ENCODE data around the gene DNAH8. TPM values are rescaled to one million over a fixed set of nuclear protein-coding genes. Genes with fewer than 3 reads are reported as not detected.

DNAH8 gene
- total RNA-seq, 1 experiment from 2014 or later = not detected

DNA sequence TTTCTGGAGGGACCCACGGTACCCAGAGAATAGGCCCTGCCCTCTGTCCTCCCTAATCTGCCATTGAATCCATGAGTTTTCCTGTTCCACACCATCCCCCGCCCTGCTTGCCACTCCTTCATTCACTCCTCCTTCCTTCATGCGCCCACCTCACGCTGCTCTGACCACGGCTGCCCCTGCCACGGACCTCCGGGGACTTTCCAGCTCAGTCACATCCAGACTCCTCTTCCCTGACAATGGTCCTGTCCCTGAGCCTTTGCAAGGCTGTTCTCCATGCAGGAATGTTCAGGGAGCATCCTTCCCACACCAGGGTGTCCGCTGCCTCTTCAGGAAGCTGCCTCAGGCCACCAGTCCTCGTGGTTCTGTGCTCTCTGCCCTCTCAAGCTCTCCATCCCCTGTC is 359.4 kb downstream of the DNAH8 start:
- Histone ChIP-seq H3K27me3 (ENCODE audit: insufficient read depth, low read length) (peaks cover 8% of the 10 kb centered on the region; the same call in 1 of the 2 replicates), H3K9me3 (ENCODE audit: control insufficient read depth in 1 of 2, insufficient read depth in 1 of 2, low read depth in 1 of 2, low read length in 2 of 2) (no peaks in the 10 kb centered on the region; a peak in 1 of 4 replicates), H3K4me2 (ENCODE audit: low read length) (no peak overlapping the region), H4K20me1 (ENCODE audit: insufficient read depth) (no peaks in the 10 kb centered on the region; the same call in 1 of the 2 replicates), H2AFZ (ENCODE audit: low read depth, low read length, poor library complexity, severe bottlenecking) (no peak overlapping the region), H3K27ac (ENCODE audit: low read depth, low read length) (no peak overlapping the region), H3K79me2 (ENCODE audit: insufficient read depth, low read length) (no peaks in the 10 kb centered on the region), H3K9ac (ENCODE audit: low read length) (no peak overlapping the region), H3K36me3 (ENCODE audit: control insufficient read depth in 1 of 2, insufficient read depth in 2 of 2, low read length in 2 of 2) (no peaks in the 10 kb centered on the region), H3K4me3 (replicated peaks in 1 of 2; ENCODE audit: low read depth in 1 of 2, low read length in 2 of 2) (no peak overlapping the region), H3K9me2 (ENCODE audit: insufficient read depth) (no peaks in the 10 kb centered on the region), H3K4me1 (ENCODE audit: control insufficient read depth in 1 of 2, insufficient read depth in 2 of 2, low read length in 2 of 2) (no peaks in the 10 kb centered on the region)
- RAD21 ChIA-PET (ENCODE audit: low non-redundant PET in 1 of 2, low total read pairs in 2 of 2, uncharacterized antibody in 2 of 2, unreplicated experiment in 2 of 2) = no interaction called here
- POLR2A ChIA-PET = no interaction called here
- BruUV-seq (replicated peaks) = no TSS peak
- intact Hi-C loops (cut with micrococcal nuclease) = no loop called here
- ATAC-seq (no peak), DNase-seq (ENCODE audit: low read depth, low spot score) (no peak)
- CTCF ChIA-PET = no interaction called here
- TF ChIP-seq, protein P1, sequence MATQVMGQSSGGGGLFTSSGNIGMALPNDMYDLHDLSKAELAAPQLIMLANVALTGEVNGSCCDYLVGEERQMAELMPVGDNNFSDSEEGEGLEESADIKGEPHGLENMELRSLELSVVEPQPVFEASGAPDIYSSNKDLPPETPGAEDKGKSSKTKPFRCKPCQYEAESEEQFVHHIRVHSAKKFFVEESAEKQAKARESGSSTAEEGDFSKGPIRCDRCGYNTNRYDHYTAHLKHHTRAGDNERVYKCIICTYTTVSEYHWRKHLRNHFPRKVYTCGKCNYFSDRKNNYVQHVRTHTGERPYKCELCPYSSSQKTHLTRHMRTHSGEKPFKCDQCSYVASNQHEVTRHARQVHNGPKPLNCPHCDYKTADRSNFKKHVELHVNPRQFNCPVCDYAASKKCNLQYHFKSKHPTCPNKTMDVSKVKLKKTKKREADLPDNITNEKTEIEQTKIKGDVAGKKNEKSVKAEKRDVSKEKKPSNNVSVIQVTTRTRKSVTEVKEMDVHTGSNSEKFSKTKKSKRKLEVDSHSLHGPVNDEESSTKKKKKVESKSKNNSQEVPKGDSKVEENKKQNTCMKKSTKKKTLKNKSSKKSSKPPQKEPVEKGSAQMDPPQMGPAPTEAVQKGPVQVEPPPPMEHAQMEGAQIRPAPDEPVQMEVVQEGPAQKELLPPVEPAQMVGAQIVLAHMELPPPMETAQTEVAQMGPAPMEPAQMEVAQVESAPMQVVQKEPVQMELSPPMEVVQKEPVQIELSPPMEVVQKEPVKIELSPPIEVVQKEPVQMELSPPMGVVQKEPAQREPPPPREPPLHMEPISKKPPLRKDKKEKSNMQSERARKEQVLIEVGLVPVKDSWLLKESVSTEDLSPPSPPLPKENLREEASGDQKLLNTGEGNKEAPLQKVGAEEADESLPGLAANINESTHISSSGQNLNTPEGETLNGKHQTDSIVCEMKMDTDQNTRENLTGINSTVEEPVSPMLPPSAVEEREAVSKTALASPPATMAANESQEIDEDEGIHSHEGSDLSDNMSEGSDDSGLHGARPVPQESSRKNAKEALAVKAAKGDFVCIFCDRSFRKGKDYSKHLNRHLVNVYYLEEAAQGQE (IDR thresholded peaks at IDR 0.05; ENCODE audit: low read depth) = no peak
- TF ChIP-seq POLR2A (IDR thresholded peaks at IDR 0.05; ENCODE audit: borderline replicate concordance, extremely low read depth, insufficient read depth, insufficient read length) (no peak), ELF1 (IDR thresholded peaks at IDR 0.05; ENCODE audit: borderline replicate concordance, low read depth) (no peak), POLR2AphosphoS5 (IDR thresholded peaks at IDR 0.05; ENCODE audit: low read depth, low read length) (no peak), RAD21 (IDR thresholded peaks at IDR 0.05; ENCODE audit: low read depth) (no peak), CBX3 (IDR thresholded peaks at IDR 0.05; ENCODE audit: low read depth) (no peak)
- TF ChIP-seq, protein P2, sequence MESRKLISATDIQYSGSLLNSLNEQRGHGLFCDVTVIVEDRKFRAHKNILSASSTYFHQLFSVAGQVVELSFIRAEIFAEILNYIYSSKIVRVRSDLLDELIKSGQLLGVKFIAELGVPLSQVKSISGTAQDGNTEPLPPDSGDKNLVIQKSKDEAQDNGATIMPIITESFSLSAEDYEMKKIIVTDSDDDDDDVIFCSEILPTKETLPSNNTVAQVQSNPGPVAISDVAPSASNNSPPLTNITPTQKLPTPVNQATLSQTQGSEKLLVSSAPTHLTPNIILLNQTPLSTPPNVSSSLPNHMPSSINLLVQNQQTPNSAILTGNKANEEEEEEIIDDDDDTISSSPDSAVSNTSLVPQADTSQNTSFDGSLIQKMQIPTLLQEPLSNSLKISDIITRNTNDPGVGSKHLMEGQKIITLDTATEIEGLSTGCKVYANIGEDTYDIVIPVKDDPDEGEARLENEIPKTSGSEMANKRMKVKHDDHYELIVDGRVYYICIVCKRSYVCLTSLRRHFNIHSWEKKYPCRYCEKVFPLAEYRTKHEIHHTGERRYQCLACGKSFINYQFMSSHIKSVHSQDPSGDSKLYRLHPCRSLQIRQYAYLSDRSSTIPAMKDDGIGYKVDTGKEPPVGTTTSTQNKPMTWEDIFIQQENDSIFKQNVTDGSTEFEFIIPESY (IDR thresholded peaks at IDR 0.05; ENCODE audit: extremely low read depth, insufficient replicate concordance, low read length) = no peak
